DOHH2 (cell line): ENCODE results near the gene DLX4.

Experiments used
- CTCF ChIP-seq: fragments of 200-600 bp; sonication (generic); IDR thresholded peaks from one replicate; pipeline ENCODE4 v1.5.1; 2014; ENCODE audit warnings: antibody characterized with exemption, mild to moderate bottlenecking, low read depth, low read length; ENCODE audit not compliant: poor library complexity, severe bottlenecking
- EZH2phosphoT487 ChIP-seq: fragments of 200-600 bp; sonication (generic); IDR thresholded peaks from 2 replicates; pipeline ENCODE4 v1.6.1; 2017; ENCODE audit warnings: borderline replicate concordance, mild to moderate bottlenecking, antibody characterized with exemption, low read length, moderate library complexity, mixed read lengths

- TF ChIP-seq CTCF (no peak), EZH2phosphoT487 (no peak)
Observed at GRCh38 chr17:49977463-49978389, 8.7 kb downstream of the DLX4 start.
